Mucosa of descending colon (tissue), 3 donors: Measurements from ENCODE around the gene DIRAS1. TPM values are rescaled to one million over a fixed set of nuclear protein-coding genes. Genes with fewer than 3 reads are reported as not detected.
"Not testable (repeated sequence)": the region's sequence is repeated elsewhere in the genome, so short reads cannot be mapped to it uniquely, and the experiment has no call there.

Experiments used
- ATAC-seq: fragments of 200-7000 bp; cut with Tn5 transposase; one replicate; pipeline ENCODE4 v1.9.1; 2020; ENCODE audit warnings: mild to moderate bottlenecking, moderate library complexity
- DNase-seq, 3 donors: peaks; one replicate each; pipeline ENCODE4 v3.0.0-alpha.2; 2020
- H3K36me3 ChIP-seq: fragments of 200-600 bp; one replicate; pipeline ENCODE4 v1.8.0; 2021; ENCODE audit warnings: low read depth, mild to moderate bottlenecking
- H3K4me1 ChIP-seq: fragments of 200-600 bp; one replicate; pipeline ENCODE4 v1.8.0; 2021; ENCODE audit warnings: low read depth, mild to moderate bottlenecking
- H3K4me3 ChIP-seq: fragments of 200-600 bp; one replicate; pipeline ENCODE4 v1.8.0; 2021; ENCODE audit warnings: mild to moderate bottlenecking
- H3K9me3 ChIP-seq: fragments of 200-600 bp; one replicate; pipeline ENCODE4 v1.8.0; 2021; ENCODE audit warnings: mild to moderate bottlenecking
- CTCF ChIP-seq: fragments of 200-600 bp; IDR thresholded peaks from one replicate; pipeline ENCODE4 v1.8.0; 2022; ENCODE audit warnings: antibody characterized with exemption, mild to moderate bottlenecking
- intact Hi-C, 2 donors: fragments of 100-400 bp; cut with DNase I in 1 of 2; cut with micrococcal nuclease in 1 of 2; formaldehyde crosslinking; loops; one replicate each; pipeline versions ENCODE4 v1.11.0 to v1.11.1; 2022; cut with DNase I, micrococcal nuclease
- total RNA-seq, 3 donors: library from RNA; stranded (reverse); fragmentation: NEBNext Ultra II Directional in 2 of 3; extraction: Animal tissue kit (Norgen Biotek cat#: 25700) in 2 of 3; gene quantifications; one replicate each; pipeline versions ENCODE4 v1.2.1 to v1.2.4, GENCODE V29; 2021 to 2023
- donor health status: DM: no; HTN: no; CAD: no; lungs with moderate emphysema.
- donor health status: DM: no; HTN: no; CAD: no.
- donor health status: DM: no; HTN: yes; CAD: no.

DIRAS1 gene
- total RNA-seq, 3 donors from 2014 or later = 0.20 to 1.7 (median 0.80) TPM

GRCh38 chr19:2679439-2679838 is 41.7 kb downstream of the DIRAS1 start:
- intact Hi-C loops = no loop called here
- Histone ChIP-seq H3K4me1 (no peaks in the 10 kb centered on the region), H3K4me3 (no peak overlapping the region), H3K36me3 (no peaks in the 10 kb centered on the region), H3K9me3 (no peaks in the 10 kb centered on the region)
- ATAC-seq (no peak), DNase-seq (no peak)
- no peak for TF ChIP-seq CTCF

DNA sequence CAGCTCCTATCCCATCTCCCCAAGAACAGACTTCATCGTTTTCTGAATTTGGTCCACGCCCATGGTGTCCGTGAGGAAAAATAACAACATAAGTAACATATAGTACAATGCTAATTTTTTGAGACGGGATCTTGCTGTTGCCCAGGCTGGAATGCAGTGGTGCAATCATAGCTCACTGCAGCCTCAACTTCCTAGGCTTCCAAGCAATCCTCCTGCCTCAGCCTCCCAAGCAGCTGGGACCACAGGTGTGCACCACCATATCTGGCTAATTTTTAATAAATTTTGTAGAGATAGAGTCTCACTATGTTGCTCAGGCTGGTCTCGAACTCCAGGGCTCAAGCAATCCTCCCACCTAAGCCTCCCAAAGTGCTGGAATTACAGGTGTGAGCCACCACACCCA is 42.2 kb downstream of the DIRAS1 start:
- H3K4me3 ChIP-seq, intact Hi-C loops, ATAC-seq, DNase-seq, H3K9me3 ChIP-seq, H3K36me3 ChIP-seq, H3K4me1 ChIP-seq: not testable (repeated sequence)

GRCh38 chr19:2678044-2678671 is 43.0 kb downstream of the DIRAS1 start:
- TF ChIP-seq CTCF = no peak
- DNase-seq (no peak), ATAC-seq (peak; percentile 69)
- Histone ChIP-seq H3K4me3 (no peak overlapping the region), H3K9me3 (no peaks in the 10 kb centered on the region), H3K4me1 (no peaks in the 10 kb centered on the region), H3K36me3 (no peaks in the 10 kb centered on the region)
- intact Hi-C loops = no loop called here

DNA sequence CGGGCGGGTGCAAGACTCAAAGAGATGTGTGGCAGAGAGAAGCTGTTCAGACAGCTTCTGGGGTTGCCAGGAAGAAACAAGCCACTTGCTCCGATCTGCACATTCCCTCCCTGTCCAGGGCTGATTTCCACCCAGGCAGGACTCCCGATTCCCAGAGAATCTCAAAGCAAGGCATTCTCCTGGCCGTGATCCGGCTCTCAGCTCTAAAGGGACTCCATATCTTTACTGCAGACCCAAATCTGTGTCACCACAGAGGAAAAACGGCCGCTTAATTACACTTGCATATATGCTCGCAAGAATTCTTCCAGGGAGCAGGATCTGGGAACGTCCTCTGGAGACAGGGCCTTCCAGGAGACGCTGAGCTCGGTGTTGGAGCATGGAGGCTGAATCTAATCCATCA is 44.3 kb downstream of the DIRAS1 start:
- intact Hi-C loops = no loop called here
- TF ChIP-seq CTCF = no peak
- no peaks in the 10 kb centered on the region for H3K9me3 ChIP-seq
- DNase-seq (no peak), ATAC-seq (no peak)
- H3K36me3 ChIP-seq = no peaks in the 10 kb centered on the region
- H3K4me3 ChIP-seq = no peak overlapping the region
- no peaks in the 10 kb centered on the region for H3K4me1 ChIP-seq

GRCh38 chr19:2675892-2676291 is 45.3 kb downstream of the DIRAS1 start:
- H3K9me3 ChIP-seq = no peaks in the 10 kb centered on the region
- H3K4me3 ChIP-seq = no peak overlapping the region
- no peak for TF ChIP-seq CTCF
- H3K36me3 ChIP-seq = no peaks in the 10 kb centered on the region
- no peaks in the 10 kb centered on the region for H3K4me1 ChIP-seq
- ATAC-seq (peak; percentile 41), DNase-seq (peak in 2 of 3 donors; percentile 25 to 52)
- intact Hi-C loops = no loop called here

GRCh38 chr19:2670217-2670616 is 51.0 kb downstream of the DIRAS1 start:
- intact Hi-C loops = no loop called here
- TF ChIP-seq CTCF = no peak
- no peak for ATAC-seq
- no peaks in the 10 kb centered on the region for H3K36me3 ChIP-seq
- no peak for DNase-seq
- no peak overlapping the region for H3K4me3 ChIP-seq
- no peaks in the 10 kb centered on the region for H3K9me3 ChIP-seq
- no peaks in the 10 kb centered on the region for H3K4me1 ChIP-seq
